GM19395 (cell line): ENCODE measurements around the gene MED6.

Experiments used
- ATAC-seq: cut with Tn5 transposase; IDR thresholded peaks from one replicate; pipeline ENCODE4 v1.9.1; 2021; ENCODE audit warnings: mild to moderate bottlenecking, moderate library complexity; ENCODE audit not compliant: unreplicated experiment

The MED6 gene

DNA sequence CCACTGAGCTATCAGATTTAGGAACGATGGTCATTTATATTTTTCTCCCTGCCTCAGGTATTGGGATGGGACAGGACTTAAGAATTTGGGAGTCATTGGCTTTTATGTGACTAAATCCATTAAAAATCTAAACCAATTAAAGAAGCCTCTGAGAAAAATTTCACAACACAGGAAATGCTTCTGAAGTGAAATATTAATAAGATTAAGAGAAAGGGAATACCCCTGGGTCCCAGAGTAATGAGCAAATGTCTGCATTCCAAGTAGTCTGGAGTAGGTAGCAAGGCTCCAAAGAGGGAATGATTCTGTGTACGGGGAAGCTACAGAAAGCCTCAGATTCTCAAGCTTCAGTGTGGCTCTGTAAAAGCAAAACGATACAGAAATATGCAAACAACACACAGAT, 707 bp upstream of the MED6 start:
- ATAC-seq: no peak

DNA sequence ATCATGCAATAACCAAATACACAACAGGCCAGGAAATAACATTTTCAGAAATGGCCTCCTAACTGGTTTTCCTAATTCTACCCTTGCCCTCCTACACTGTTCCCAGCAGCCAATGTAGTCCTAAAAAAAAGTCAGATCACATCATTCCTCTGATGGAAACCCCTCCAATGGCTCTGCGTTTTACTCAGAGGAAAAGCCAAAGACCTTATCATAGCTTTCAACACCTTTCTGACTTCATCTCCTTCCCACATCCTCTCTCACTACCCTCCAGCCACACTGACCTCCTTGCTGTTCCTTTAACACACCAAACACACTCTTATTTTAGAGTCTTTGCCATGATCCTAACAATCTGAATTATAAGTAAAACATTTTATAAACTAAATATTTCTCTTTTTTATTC, 1.1 kb downstream of the MED6 start:
- no peak for ATAC-seq

DNA sequence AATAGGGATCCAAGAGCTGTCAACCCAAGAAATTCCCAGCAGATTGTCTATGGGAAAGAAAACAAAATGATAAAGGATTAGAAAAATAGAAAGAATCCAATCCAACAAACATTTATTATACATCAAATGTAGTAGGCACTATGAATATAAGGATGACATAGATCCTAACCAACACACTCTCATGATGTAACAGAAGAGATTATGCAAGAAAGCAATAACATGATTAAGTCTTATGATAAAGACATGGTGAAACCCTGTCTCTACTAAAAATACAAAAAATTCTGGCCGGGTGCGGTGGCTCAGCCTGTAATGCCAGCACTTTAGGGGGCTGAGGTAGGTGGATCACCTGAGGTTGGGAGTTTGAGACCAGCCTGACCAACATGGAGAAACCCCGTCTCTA, 2.7 kb downstream of the MED6 start:
- no peak for ATAC-seq

DNA sequence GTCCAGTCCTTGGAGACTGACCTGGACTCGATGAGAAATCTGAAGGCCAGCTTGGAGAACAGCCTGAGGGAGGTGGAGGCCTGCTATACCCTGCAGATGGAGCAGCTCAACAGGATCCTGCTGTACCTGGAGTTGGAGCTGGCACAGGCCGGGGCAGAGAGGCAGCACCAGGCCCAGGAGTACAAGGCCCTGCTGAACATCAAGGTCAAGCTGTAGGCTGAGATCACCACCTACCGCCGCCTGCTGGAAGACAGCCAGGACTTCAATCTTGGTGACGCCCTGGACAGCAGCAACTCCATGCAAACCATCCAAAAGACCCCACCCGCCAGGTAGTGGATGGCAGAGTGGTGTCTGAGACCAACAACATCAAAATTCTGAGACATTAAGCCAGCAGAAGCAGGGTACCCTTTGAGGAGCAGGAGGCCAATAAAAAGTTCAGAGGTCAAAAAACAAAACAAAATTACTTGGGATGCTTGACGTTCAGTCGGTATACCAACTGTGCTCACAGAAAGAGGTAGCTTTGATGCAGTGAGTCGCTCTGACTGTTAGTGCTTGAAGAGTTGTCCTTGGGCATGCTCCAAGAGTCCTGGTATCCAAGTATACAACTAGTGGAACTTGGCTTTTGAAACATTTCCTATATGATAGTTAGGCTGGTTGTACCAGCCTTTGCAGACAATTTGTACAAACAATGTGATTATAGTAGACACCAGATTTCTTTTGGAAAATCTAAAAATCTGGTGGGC, 4.8 kb downstream of the MED6 start:
- no peak for ATAC-seq

DNA sequence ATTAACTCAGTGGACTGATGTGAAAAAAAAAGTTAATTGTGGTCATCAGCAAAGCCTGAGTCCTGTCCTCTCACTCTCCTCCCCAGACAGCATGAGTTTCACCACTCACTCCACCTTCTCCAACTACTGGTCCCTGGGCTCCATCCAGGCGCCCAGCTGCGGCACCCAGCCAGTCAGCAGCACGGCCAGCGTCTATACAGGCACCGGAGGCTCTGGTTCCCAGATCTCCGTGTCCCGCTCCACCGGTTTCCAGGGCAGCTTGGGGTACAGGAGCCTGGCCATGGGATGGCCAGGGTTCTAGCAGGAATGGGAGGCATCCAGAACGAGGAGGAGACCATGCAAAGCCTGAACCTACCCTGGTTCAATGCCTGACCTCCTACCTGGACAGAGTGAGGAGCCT, 6.0 kb downstream of the MED6 start:
- ATAC-seq: no peak

DNA sequence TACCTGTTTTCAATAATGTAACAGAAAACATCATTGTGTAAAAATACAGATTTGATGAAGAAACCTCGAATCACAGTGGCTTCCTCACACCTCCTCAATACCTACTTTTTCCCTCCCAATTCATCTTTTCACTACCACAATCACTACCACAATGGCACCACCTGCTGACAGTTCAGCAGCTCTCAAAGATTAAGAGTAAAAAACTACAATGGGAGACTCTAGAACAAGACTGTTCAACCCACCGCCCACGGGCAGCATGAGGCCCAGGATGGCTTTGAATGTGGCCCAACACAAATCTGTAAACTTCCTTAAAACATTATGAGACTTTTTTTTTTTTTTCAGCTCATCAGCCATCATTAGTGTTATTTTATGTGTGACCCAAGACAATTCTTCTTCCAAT, 15.2 kb downstream of the MED6 start:
- ATAC-seq: no peak

DNA sequence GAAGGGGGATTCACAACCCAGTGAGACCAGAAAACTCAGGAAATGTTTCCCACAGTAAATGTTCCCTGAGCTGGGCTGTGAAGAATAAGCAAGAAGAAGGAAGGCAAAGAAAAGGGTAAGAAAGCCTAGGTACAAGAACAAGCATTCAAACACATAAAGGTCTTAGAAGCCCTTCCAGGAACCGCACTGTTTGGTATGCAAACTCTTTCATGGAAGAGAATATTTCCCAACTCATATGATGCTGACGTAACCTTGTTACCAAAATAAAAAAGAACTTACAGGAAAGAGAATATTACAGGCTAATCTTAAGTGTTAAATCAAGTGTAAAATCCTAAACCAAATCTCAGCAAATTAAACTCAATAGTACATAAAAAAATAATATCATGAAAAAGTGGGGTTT, 23.6 kb downstream of the MED6 start:
- no peak for ATAC-seq

DNA sequence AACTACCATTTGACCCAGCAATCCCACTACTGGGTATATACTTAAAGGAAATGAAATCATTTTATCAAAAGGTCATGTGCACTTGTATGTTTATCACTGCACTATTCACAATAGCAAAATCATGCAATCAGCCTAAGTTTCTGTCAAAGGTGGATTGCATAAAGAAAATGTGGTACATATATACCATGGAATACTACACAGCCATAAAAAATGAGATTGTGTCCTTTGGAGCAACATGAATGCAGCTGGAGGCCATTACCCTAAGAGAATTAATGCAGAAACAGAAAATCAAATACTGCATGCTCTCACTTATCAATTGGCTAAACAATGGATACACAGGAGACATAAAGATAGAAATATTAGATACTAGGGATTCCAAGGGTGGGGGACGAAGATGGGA, 27.4 kb downstream of the MED6 start:
- ATAC-seq: no peak

DNA sequence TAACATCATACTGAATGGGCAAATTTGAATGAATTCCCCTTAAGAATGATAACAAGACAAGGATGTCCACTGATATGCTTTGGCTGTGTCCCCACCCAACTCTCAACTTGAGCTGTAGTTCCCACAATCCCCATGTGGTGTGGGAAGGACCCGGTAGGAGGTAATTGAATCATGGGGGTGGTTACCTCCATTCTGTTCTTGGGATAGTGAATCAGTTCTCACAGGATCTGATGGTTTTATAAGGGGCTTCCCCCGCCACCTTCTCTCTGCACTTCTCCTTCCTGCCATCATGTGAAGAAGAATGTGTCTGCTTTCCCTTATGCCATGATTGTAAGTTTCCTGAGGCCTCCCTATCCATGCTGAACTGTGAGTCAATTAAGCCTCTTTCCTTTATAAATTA, 29.3 kb downstream of the MED6 start:
- ATAC-seq: no peak

DNA sequence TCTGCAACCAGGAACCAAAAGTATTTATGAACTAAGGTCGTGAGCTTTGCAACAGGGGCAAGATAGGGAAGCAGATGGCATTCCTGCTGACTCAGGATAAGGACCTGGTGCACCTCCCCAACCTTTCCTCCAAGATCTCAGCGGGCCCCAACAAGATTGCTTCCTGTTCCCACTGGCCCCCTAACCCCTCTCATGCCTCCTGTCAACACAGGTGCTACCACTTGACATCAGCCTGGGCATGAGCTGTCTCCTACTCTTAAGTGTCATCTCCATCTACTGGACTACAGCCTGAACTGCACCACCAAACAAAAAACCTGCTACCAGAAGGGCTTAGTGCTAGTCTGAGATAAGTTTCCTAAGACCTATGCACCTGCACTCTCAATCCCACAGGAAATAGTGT, 32.7 kb downstream of the MED6 start:
- no peak for ATAC-seq

DNA sequence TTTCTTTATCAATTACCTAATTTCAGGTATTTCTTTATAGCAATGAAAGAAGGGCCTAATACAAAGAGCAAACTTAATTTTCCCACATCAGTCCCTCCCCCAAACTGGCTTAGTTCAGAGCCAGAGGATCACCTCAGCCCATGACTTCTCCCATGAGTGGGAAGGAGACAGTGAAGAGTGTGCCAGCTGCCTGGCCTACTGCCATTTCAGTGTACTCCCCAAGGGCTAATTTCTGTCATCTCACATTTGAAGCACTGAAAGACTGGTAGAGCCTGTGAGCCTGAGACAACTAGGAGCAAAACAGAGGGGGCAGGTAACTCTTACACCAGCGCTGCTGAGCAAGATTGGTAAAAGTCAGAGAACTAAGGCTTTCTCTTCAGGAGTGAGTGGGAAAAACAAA, 36.6 kb downstream of the MED6 start:
- no peak for ATAC-seq

DNA sequence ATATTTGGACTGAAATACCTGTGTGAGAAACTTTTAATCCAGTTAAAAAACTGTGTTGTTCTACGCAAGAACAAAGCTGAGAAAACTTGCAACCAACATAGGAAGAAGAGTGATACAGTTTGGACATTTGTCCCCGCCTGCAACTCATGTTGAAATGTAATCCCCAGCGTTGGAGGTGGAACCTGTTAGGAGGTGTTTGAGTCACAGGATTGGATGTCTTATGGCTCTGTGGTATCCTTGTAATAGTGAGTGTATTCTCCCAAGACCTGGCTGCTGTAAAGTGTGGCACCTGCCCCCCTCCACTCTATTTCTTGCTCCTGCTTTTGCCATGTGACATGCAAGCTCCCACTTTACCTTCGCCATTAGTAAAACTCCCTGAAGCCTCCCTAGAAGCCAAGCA, 37.0 kb downstream of the MED6 start:
- no peak for ATAC-seq

DNA sequence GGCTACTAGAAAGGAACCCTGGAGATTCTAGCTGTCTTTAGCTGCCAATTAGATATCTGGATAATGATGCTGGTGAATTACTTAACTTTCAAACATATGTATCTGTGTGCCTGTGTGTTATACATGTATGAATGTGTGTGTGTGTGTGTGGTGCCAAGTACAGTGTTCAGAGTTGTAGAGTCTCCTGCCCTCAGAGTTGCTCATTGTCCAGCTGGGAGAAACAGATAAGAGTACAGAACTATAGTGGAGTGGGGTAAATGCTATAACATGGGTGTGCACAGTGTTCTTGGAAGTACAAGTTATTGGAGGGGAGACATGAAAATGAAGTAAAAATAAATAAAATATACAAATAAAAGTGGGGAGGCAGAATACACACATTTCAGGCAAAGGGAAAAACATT, 42.1 kb downstream of the MED6 start:
- ATAC-seq: no peak

DNA sequence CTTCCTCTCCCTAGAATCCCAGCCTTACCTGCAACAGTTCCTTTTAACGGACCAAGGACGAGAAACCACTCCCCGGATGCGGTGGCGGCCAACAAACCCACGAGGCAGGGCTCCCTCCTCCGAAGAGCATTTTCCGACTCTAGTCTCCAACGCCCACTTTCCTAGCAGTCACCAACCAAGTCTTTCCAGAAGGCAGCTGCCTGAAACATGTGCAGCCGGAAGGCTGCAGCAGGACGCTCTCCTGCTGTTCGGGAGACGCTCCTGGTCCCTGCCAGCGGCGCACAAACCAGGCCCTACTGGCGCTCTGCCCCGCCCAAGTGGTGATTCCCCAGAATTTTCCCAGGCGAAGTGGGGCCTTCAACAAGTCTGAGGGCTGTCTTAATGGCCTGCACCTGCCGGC, 44.6 kb downstream of the MED6 start:
- no peak for ATAC-seq

DNA sequence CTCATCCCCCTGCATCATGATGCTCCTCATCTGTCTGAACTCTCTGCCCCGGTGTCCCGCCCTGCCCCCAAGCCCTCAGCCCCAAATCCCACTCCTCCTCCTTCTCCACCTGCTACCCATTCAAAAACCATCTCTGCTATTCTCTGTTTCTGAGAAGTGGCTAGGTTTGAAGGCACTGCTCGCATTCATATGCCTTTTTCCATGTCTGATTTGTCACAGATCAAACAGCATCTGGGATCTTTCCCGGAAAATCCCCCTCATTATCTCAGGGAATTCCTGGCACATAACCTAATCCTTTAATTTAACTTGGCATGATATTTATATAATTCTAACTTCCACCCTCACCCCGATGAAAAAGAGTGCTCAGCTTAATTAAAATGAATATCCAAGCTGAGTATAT, 62.4 kb downstream of the MED6 start:
- ATAC-seq: no peak

DNA sequence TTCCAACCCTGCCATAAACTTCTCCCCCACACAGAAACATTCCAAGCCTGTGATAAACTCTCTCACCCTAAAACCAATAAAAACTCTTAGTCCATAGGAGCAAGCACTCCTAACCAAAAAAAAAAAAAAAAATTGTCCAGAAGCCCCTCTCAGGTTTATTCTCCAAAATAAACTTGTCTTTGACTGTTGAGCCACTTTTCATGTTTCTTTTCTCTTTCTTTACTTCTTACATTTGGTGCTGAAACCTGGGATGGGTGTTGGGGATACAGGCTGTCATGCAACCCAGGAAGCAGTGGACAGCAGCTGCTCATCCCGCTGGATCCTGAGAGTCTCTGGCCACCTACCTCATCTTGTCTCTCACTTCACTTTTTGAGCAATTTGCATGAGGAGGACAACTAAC, 63.6 kb downstream of the MED6 start:
- no peak for ATAC-seq

DNA sequence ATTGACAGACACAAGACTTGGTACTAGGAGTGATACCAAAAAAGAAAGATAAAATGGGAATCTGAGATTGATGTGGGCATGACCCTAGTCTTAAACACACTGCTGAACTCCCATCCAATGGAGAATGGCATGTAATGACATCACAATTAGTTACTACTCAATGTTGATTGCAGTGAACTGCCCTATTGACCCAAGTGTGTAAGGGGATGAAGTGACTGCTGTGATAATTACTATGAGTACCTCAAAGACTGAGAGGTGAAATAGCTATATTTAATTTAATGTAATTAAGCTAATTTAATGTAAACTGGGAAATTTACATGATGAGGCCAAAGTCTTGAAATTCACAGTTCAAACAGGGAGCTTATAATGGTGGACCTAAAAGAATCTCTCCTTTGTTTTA, 65.6 kb downstream of the MED6 start, which contains the start of gene ADAM20:
ADAM20 (minus strand) TSS at position 101 of the 400 bp plus-strand sequence. CDS start 10,247 bp downstream, outside the sequence.
- no peak for ATAC-seq
